DND-41 (cell line): ENCODE results near the gene TAGAP.

Experiments used
- ATAC-seq: fragments of 200-7000 bp; cut with Tn5 transposase; 3 replicates; pipeline ENCODE4 v1.9.1; 2021; ENCODE audit warnings: low read depth; ENCODE audit not compliant: insufficient read depth
- DNase-seq: peaks from one replicate; pipeline ENCODE4 v3.0.0-alpha.2; 2020
- H2AFZ ChIP-seq: 2 replicates; pipeline ENCODE4 v1.6.0; 2012; ENCODE audit warnings: low read depth, low read length
- H3K27ac ChIP-seq: 2 replicates; pipeline ENCODE4 v1.5.1; 2012; ENCODE audit warnings: low read length, inconsistent platforms
- H3K27me3 ChIP-seq: fragments of 200-600 bp; sonication (generic); 2 replicates; pipeline ENCODE4 v1.6.0; 2012; ENCODE audit warnings: low read length, mild to moderate bottlenecking, inconsistent platforms; ENCODE audit not compliant: insufficient read depth, poor library complexity
- H3K36me3 ChIP-seq: 2 replicates; pipeline ENCODE4 v1.5.1; 2012; ENCODE audit warnings: low read length, inconsistent platforms; ENCODE audit not compliant: insufficient read depth
- H3K4me1 ChIP-seq: 2 replicates; pipeline ENCODE4 v1.5.1; 2012; ENCODE audit warnings: mild to moderate bottlenecking, low read length; ENCODE audit not compliant: insufficient read depth
- H3K4me2 ChIP-seq: 2 replicates; pipeline ENCODE4 v1.6.0; 2012; ENCODE audit warnings: mild to moderate bottlenecking, moderate library complexity, low read length, inconsistent platforms; ENCODE audit not compliant: insufficient read depth
- H3K4me3 ChIP-seq, 2 experiments: fragments of 200-600 bp in 1 of 2; shearing (Covaris generic) in 1 of 2; 2 replicates each; pipeline ENCODE4 v1.5.1; 2012 to 2016; ENCODE audit warnings: inconsistent platforms in 2 of 2, low read length in 2 of 2, mild to moderate bottlenecking in 2 of 2, low read depth in 1 of 2, moderate library complexity in 1 of 2
- H3K79me2 ChIP-seq: 2 replicates; pipeline ENCODE4 v1.6.0; 2012; ENCODE audit warnings: low read length, inconsistent platforms; ENCODE audit not compliant: insufficient read depth
- H3K9ac ChIP-seq: 2 replicates; pipeline ENCODE4 v1.6.0; 2012; ENCODE audit warnings: low read depth, mild to moderate bottlenecking, inconsistent platforms, low read length, moderate library complexity
- H3K9me3 ChIP-seq: 2 replicates; pipeline ENCODE4 v1.5.1; 2012; ENCODE audit warnings: low read length, moderate library complexity, mild to moderate bottlenecking, inconsistent platforms; ENCODE audit not compliant: insufficient read depth, severe bottlenecking
- H4K20me1 ChIP-seq: 2 replicates; pipeline ENCODE4 v1.6.0; 2012; ENCODE audit warnings: low read length; ENCODE audit not compliant: insufficient read depth
- CTCF ChIP-seq: IDR thresholded peaks from 2 replicates; pipeline ENCODE4 v1.5.1; 2012; ENCODE audit warnings: borderline replicate concordance, low read length, moderate library complexity, mild to moderate bottlenecking; ENCODE audit not compliant: poor library complexity, severe bottlenecking; ENCODE audit errors: extremely low read depth
- EZH2 ChIP-seq: IDR thresholded peaks from 3 replicates; pipeline ENCODE4 v1.6.1; 2012; ENCODE audit warnings: borderline replicate concordance, low read depth, mild to moderate bottlenecking, moderate library complexity, low read length, inconsistent platforms; ENCODE audit not compliant: severe bottlenecking

The TAGAP gene

GRCh38 chr6:159008656-159009288 is 36.0 kb downstream of the TAGAP start:
- no peak overlapping the region for H3K27ac ChIP-seq
- no peak overlapping the region for H3K4me2 ChIP-seq
- TF ChIP-seq EZH2 (no peak), CTCF (peak; percentile 69)
- no peaks in the 10 kb centered on the region for H3K9me3 ChIP-seq
- H3K4me3 ChIP-seq, result no peak overlapping the region
- H4K20me1 ChIP-seq, result no peaks in the 10 kb centered on the region
- no peak overlapping the region for H2AFZ ChIP-seq
- H3K4me1 ChIP-seq, result no peaks in the 10 kb centered on the region
- no peaks in the 10 kb centered on the region for H3K79me2 ChIP-seq
- ATAC-seq (peak; percentile 73), DNase-seq (no peak)
- H3K36me3 ChIP-seq, result no peaks in the 10 kb centered on the region
- H3K27me3 ChIP-seq, result no peaks in the 10 kb centered on the region
- no peak overlapping the region for H3K9ac ChIP-seq

GRCh38 chr6:159007510-159007909 is 37.3 kb downstream of the TAGAP start:
- H3K27ac ChIP-seq, result no peak overlapping the region
- no peak overlapping the region for H3K9ac ChIP-seq
- no peaks in the 10 kb centered on the region for H3K4me1 ChIP-seq
- TF ChIP-seq EZH2 (no peak), CTCF (no peak)
- no peak overlapping the region for H3K4me3 ChIP-seq
- H3K27me3 ChIP-seq, result no peaks in the 10 kb centered on the region
- ATAC-seq (no peak), DNase-seq (no peak)
- no peak overlapping the region for H3K4me2 ChIP-seq
- no peaks in the 10 kb centered on the region for H4K20me1 ChIP-seq
- no peaks in the 10 kb centered on the region for H3K36me3 ChIP-seq
- no peaks in the 10 kb centered on the region for H3K9me3 ChIP-seq
- no peak overlapping the region for H2AFZ ChIP-seq
- no peaks in the 10 kb centered on the region for H3K79me2 ChIP-seq

- TF ChIP-seq CTCF, result no peak
- TF ChIP-seq EZH2, result no peak
Measured at GRCh38 chr6:159005436-159005835, 39.4 kb downstream of the TAGAP start.

GRCh38 chr6:159004592-159004991 is 40.2 kb downstream of the TAGAP start:
- H3K4me3 ChIP-seq, result no peak overlapping the region
- H3K27ac ChIP-seq, result no peak overlapping the region
- peaks cover 14% of the 10 kb centered on the region for H3K4me1 ChIP-seq
- TF ChIP-seq EZH2 (no peak), CTCF (no peak)
- no peaks in the 10 kb centered on the region for H4K20me1 ChIP-seq
- DNase-seq (no peak), ATAC-seq (no peak)
- no peaks in the 10 kb centered on the region for H3K36me3 ChIP-seq
- H2AFZ ChIP-seq, result no peak overlapping the region
- H3K9ac ChIP-seq, result no peak overlapping the region
- H3K27me3 ChIP-seq, result no peaks in the 10 kb centered on the region
- no peak overlapping the region for H3K4me2 ChIP-seq
- 0 out of 2 replicates have a peak, but pooled peaks cover 4% of the 10 kb centered on the region for H3K79me2 ChIP-seq
- H3K9me3 ChIP-seq, result no peaks in the 10 kb centered on the region

More at GRCh38 chr6:159005436-159005835, 39.4 kb downstream of the TAGAP start:
- Histone ChIP-seq H3K9ac (no peak overlapping the region), H3K4me3 (no peak overlapping the region), H3K79me2 (0 out of 2 replicates have a peak, but pooled peaks cover 3% of the 10 kb centered on the region), H3K36me3 (no peaks in the 10 kb centered on the region), H3K27me3 (no peaks in the 10 kb centered on the region), H3K27ac (no peak overlapping the region), H2AFZ (no peak overlapping the region), H3K9me3 (no peaks in the 10 kb centered on the region), H3K4me1 (peaks cover 10% of the 10 kb centered on the region), H3K4me2 (no peak overlapping the region), H4K20me1 (no peaks in the 10 kb centered on the region)
- ATAC-seq, result no peak
- DNase-seq, result no peak
